NCI-H748 (cell line): ENCODE data around the gene LDB3.

Experiments
- DNase-seq: peaks from one replicate; lab custom pipeline; 2025; ENCODE audit not compliant: unreplicated experiment; lab: John Stamatoyannopoulos, UW

The LDB3 gene

DNA sequence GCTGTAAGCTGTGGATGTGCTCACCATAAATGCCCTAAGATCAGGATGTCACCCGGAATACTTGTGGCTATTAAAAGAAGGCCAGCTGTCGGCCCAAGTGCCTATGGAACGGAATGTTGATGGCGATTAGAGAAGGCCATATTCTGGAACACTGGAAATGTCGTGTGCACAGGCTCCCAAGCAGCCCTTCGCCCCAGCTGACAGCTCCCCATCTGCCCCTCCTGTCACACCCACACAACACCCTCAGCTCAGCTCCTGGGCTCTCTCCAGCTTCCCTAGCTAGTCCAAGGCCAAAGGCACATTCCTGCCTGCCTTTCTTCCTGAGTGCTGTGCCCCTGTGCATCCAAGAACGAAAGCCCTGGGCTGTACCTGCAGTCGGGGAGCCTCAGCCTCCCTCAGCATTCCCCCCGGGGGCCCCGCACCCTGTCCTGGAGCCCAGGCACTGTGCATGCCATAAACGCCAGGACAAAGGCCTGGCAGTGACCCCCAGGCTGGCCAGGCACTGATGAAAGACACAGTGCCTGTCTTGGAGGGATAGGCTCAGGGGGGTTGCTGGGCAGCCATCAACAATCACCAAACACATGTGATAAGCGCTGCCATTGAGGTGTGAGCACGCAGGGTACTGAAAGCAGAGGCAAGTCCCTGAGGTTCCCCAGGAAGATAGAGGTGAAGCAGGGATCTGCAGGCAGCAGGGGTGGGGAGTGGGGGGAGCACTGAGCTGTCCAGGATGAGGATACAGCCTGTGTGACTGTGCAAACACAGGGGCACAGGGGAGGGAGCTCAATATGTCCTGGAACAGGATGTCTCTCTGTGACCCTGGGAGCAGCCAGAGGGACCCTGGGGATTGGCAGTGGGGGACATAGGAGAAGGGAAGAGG, 3.7 kb upstream of the LDB3 start:
- no peak for DNase-seq

DNA sequence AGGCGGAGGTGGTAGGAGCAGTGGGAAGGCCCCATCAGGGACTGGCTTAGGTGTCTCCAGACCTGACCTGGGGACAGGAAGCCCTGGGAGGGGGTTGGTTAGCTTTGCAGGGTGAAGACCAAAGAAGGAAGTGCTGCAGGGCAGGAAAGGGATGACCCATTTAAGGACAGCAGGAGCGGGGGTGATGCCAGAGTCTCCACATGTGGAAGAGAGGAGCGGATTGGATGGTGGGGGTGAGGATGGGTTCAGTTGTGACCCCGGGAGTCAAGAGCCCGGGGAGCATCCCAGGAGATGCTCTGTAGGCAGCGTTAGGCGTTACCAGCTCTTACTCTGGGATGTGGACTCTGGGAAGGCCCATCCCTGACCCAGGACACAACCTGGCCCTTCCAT, 3.1 kb upstream of the LDB3 start:
- no peak for DNase-seq

- DNase-seq = no peak
Observed at GRCh38 chr10:86665868-86666267, 2.4 kb upstream of the LDB3 start.

DNA sequence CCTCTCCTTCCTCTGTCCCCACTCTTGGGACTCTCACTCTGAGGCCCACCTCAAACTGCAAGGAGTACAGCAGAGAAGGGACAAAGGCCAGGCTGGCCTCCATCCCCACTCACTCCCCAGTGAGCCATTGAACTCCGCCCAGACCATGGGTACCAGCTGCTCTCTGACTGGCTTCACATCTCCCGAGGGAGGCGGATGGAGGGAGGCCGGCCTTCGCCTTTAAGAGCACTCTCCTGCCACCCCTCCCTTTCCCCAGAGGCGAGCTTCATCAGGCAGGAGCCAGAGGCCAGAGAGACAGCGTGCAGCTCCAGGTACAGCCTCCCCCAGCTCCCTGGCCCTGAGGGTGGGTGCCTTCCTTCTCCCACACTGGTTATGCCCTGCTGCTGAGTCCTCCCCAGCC, 1.8 kb upstream of the LDB3 start:
- no peak for DNase-seq

DNA sequence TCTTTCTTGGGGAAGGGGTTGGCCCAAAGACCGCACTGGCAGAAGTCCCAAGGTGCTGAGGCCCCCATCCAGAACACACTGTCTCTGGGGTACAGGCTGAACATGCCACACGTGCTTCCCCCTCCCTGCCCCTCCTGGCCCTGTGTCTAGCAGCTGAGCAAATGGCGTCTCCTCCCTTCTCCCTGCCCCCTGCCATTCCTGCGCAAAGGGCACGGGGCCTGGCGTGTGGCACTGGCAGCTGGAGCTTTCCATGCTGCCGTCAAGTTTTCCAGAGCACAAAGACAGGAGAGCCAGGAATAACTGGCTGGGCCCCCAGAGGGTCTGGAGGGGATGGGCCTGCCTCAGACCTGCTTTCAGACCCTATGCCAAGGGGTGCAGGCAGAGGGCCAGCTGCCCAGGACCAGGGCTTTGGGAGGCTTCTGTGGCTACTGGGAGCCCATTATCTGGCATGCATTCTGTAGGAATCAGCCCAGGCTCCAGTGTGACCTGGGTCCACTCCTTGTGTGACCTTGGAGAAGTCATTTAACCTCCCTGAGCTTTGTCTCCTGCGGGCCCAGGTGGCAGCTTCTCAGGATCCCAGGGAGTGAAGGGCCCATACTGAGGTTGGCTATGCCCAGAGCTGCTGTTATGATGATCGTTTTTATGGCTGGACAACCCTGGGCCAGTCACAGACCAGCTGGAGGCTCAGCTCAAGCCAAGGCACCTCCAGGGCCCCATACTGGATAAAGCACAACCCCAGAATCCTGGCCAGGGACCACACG, 710 bp upstream of the LDB3 start:
- DNase-seq = no peak

GRCh38 chr10:86670290-86670811, 2.0 kb downstream of the LDB3 start:
- DNase-seq = no peak

DNA sequence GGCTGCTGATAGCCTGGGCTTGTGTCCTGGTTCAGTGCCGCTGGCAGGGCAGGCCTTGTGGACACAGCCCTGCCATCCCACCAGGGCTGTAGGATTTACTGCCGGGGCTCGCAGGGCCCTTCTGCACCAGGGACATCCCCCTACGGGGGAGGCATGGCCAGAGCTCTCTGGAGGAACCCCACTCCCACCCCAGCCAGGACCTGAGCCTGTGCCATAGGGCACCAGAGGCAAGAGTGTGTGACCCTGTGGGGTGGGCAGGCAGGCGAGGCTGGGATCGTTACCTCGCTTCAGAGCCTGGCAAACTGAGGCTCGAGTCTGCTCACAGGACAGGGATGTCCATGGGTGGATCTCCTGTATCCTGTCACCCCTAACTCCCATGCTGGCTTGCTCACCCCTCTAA, 2.6 kb downstream of the LDB3 start:
- DNase-seq = no peak

DNA sequence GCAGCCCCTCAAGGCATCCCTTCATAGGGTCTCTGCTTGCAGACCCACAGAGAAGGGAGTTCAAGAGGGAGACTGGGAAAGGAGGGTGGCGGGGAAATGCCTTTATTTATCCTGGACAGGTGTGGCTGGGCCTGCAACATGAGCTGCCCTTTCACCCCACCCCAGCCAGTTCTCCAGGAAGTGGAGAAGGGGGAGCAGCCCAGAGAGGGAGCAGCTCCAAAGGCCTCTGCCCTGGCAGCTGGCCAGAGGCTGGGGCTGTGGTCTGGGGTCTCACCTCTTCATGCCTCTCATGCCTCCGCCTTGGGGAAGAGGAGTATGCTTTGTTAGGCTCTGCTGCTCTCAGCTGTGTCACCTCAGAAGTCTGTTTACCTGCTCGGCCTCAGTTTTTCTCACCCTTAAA, 3.1 kb downstream of the LDB3 start:
- DNase-seq = no peak

- no peak for DNase-seq
Observed at GRCh38 chr10:86671985-86672710, 3.8 kb downstream of the LDB3 start.

- DNase-seq = no peak
Observed at GRCh38 chr10:86673216-86673826, 5.0 kb downstream of the LDB3 start.

DNA sequence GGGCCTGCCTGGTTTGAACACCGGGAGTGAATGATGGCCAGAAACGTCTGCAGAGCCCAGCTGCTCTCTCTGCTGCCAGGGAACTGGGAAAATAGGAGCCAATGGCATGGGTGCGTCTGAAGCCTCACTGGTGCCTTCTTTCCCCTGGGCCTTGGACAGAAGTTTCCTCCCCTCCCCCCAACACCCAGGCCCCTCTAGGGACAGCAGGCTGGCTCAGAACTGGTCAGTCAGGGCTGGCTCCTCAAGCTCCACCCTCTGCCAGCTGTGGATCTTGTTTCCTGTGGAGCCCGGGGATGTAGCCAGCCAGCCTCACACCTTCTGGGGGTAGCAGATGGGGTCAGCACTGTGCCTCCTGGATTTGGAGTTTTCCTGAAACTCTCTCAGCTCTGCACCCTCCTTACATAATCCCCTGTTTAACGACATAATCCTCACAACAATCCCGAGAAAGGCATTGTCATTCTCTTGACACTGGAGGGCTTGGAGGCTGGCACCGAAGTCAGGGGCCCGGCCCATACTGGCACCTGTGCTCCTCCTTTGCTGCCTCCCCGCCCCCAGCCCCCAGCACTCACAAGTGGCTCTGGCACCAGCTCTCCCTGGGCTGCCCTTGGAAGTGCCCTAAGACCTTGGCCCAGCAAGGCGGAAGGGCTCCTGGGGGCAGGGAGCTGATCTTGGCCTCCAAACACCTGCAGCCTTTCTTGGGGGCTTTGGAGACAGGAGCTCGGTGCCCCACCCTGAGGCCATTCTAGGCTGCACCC, 5.7 kb downstream of the LDB3 start:
- no peak for DNase-seq

DNA sequence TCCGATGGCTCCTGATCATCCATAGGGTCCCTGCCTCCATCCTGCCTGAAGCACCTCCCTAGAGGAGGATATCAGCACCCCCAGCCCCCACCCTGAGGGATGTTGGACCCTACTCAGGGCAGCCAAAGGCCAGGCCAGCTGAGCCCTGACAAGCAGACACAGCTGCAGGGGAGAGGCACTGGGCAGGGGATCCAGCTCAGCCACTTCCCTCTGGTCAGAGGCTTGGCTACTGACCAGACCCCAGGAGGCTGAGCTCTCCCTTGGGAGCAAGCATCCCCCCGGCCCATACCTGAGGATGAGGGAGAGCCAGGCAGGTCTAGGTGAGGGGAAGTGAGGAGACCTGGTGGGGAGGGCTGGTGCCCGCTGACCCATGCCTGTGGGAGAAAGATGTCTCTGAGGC, 6.6 kb downstream of the LDB3 start:
- no peak for DNase-seq

GRCh38 chr10:86677374-86677773, 9.1 kb downstream of the LDB3 start:
- no peak for DNase-seq

DNA sequence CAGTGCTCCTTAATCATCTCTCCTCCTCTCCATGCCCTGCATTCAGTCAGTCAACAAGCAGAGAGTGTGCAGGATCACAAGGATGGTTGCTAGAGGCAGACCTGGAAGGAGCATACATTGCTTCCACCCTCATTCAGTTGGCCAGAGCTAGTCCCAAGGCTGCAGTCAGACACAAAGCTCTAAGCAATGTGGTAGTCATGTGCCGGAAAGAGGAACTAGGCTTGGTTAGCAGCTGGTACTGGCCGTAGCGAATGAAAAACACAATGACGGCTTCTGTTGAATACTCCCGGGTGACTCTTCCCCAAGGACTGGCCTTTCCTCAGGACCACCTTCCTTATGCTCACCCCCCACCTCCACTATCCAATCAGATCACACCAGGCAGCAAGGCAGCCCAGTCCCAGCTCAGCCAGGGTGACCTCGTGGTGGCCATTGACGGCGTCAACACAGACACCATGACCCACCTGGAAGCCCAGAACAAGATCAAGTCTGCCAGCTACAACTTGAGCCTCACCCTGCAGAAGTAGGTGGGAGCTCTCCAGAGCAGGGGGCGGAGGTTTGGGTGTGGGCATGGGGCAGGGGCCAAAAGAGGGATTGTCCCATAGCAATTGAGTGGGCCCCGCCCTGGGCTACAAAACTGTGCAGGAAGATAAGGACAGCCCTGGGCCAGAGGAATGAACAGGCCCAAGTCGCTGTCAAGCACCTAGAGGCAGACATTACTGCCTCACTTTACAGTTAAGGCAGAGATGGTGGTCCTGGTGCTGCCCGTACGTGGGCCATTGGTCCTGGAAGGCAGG, 10.9 kb downstream of the LDB3 start:
- DNase-seq = no peak

- no peak for DNase-seq
Observed at GRCh38 chr10:86681047-86681446, 12.7 kb downstream of the LDB3 start.

DNA sequence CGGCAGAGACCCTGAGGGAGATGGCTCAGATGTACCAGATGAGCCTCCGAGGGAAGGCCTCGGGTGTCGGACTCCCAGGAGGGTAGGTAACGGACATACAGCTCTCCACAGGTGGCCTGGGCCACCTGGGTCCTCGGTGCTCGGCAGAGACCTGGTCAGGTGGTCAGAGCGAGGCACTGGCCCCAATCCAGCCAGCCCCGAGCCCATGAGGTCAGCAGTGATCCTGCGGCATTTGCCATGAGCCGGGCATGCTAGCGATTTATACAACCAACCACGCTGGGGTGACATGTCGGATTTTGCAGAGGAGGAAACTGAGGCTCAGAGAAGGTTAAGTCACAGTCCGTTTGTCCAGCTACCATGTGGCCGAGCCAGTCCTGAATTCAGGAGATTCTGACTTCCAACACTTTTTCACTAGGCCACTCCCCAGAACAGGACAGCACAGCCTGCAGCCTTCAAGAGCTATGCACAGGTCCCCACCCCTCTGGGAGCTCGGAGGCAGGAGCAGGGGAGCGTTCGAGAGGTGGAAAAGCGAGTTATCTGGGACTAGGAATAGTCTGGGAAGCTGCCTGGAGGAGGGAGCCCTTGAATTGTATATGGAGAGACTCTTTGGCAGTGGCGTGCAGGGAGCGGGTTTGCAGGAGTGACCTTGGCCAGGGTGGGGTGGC, 13.5 kb downstream of the LDB3 start:
- DNase-seq = no peak

- DNase-seq = no peak
Observed at GRCh38 chr10:86682675-86683074, 14.4 kb downstream of the LDB3 start.

GRCh38 chr10:86684331-86685097, 16.2 kb downstream of the LDB3 start:
- peak; percentile 2 for DNase-seq
